ENCODE measurements around the gene PPP3CB.

PPP3CB gene

GRCh38 chr10:73495884-73496674 is at the start of gene PPP3CB:
TSS of gene PPP3CB (minus strand) at chr10:73496024. CDS start at chr10:73495889, 135 bp downstream.
- DNase-seq = peak; percentile 92

GRCh38 chr10:73545357-73545756 is 49.5 kb upstream of the PPP3CB start:
- DNase-seq = no peak

- DNase-seq = no peak
Measured at GRCh38 chr10:73537709-73538108, 41.9 kb upstream of the PPP3CB start.

GRCh38 chr10:73537288-73537687 is 41.5 kb upstream of the PPP3CB start:
- no peak for DNase-seq

- no peak for DNase-seq
Measured at GRCh38 chr10:73534857-73535256, 39.0 kb upstream of the PPP3CB start.

GRCh38 chr10:73529089-73529832 is 33.4 kb upstream of the PPP3CB start:
- DNase-seq = peak; percentile 64

- no peak for DNase-seq
Measured at GRCh38 chr10:73522263-73522662, 26.4 kb upstream of the PPP3CB start.

- DNase-seq = no peak
Measured at GRCh38 chr10:73519336-73519735, 23.5 kb upstream of the PPP3CB start.

- no peak for DNase-seq
Measured at GRCh38 chr10:73517166-73517888, 21.5 kb upstream of the PPP3CB start.

GRCh38 chr10:73512207-73512743 is 16.5 kb upstream of the PPP3CB start:
- DNase-seq = no peak

- DNase-seq = no peak
Measured at GRCh38 chr10:73509695-73510094, 13.9 kb upstream of the PPP3CB start.

- no peak for DNase-seq
Measured at GRCh38 chr10:73506491-73506890, 10.7 kb upstream of the PPP3CB start.

GRCh38 chr10:73506074-73506473 is 10.2 kb upstream of the PPP3CB start:
- no peak for DNase-seq

GRCh38 chr10:73503037-73503436 is 7.2 kb upstream of the PPP3CB start:
- no peak for DNase-seq

- DNase-seq = no peak
Measured at GRCh38 chr10:73501651-73502050, 5.8 kb upstream of the PPP3CB start.

GRCh38 chr10:73497623-73498022 is 1.8 kb upstream of the PPP3CB start:
- no peak for DNase-seq

GRCh38 chr10:73495226-73495883 is 469 bp downstream of the PPP3CB start:
- peak; percentile 23 for DNase-seq

- DNase-seq = no peak
Measured at GRCh38 chr10:73494877-73495225, 973 bp downstream of the PPP3CB start.

GRCh38 chr10:73494213-73494612 is 1.6 kb downstream of the PPP3CB start:
- DNase-seq = no peak

GRCh38 chr10:73493781-73494180 is 2.0 kb downstream of the PPP3CB start:
- no peak for DNase-seq

GRCh38 chr10:73486601-73487000 is 9.2 kb downstream of the PPP3CB start:
- no peak for DNase-seq

- no peak for DNase-seq
Measured at GRCh38 chr10:73485320-73485719, 10.5 kb downstream of the PPP3CB start.

GRCh38 chr10:73480158-73480557 is 15.7 kb downstream of the PPP3CB start:
- no peak for DNase-seq
